ENCODE results near the gene MTA2.
"Not testable (repeated sequence)": the region's sequence is repeated elsewhere in the genome, so short reads cannot be mapped to it uniquely, and the experiment has no call there.

The MTA2 gene

DNA sequence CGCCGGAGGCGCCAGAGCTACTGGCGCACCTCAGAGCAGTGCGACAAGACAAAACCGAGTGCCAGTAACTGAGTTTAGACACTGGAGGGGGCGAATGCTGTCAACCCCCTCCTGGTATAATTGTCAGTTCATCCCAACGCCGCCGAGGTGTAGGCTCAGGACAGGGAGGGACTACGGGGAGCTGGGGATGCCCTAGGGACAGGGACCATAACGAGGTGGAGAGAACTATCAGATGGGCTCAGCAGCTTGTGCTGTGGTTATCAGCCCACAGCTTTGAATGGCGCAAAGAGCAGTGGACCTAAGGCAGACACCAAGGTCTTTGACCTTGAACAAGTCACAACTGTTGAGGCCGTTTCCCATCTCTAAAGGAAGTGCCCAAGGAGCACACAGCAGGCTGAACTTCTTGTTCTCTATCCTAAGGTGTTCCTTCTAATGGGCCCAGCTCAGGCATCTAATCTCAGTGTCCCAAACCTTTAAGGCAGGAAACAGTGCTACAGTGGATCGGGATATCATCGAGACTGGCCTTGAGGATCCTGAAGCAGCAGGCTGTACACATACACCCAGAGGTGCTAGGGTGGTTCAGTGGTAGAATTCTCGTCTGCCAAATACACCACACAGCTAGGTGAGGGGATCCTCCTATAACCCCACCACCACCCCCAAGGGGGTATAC lies 9.4 kb downstream of the MTA2 start:
- no peak for DNase-seq

DNA sequence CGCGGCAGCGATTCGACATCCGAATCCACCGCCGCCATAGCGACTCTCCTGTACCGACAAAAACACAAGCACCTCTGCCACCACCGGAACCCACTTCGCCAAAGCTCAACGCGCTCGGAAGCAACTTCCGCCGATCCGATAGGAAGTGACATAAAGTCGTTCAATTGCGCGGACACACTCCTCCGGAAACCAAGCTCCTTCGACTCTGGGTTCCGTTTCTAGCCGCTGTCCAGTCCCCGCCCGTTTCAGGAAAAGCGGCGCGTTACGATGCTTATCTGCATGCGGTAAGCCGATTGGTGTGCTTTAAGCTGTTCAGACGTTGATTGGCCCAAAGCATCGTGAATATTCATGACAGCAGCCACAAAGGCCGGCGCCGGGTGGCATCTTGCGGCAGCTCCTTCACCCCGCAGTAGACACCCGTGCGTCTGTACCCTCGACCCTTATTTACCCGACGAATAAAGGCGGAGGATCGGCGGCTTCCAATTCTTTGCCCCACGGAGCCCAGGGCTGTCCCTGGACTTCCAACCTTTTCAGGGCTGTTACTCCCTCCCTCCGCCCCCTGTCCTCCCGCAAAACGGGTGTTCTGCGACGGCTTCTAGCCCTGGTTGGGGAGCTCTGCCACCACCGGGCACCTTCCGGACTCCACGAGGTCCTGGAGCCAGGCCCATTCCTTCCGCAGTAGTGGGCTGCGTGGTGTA lies 10.1 kb downstream of the MTA2 start, which contains the start of gene TUT1:
TSS of gene TUT1 (minus strand) at position 76 of the 698 bp plus-strand sequence. CDS start at position 38, 38 bp downstream.
- peak; percentile 98 for DNase-seq

DNA sequence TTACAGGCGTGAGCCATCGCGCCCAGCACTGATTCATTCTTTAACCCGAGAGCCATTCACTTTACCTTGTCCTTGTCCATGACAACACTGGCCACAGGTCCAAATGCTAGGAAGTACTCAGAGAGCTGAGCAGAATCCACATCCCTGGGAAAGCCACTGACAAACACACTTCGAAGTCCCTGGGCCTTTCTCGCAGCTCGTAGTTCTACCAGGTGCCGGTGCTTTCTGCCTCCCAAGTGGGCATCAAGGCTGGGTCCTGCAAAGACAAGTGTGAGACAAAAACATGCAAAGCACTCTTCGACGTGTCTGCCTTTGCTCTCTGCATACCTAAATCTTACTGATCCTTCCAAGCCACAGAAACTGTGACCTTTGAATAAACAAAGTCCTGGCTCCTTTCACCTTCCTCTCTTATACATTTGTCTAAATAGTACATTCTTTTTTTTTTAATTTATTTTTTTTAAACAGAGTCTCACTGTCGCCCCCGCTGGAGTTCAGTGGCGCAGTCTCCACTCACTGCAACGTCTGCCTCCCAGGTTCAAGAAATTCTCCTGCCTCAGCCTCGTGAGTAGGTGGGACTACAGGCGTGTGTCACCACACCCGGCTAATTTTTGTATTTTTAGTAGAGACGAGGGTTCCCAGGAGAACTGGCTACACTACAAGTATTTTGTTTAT lies 12.6 kb downstream of the MTA2 start:
- no peak for DNase-seq

- not testable (repeated sequence) for DNase-seq
Measured at GRCh38 chr11:62585356-62585755, 16.3 kb downstream of the MTA2 start.

GRCh38 chr11:62581735-62582134 lies 19.9 kb downstream of the MTA2 start:
- DNase-seq, result not testable (repeated sequence)

DNA sequence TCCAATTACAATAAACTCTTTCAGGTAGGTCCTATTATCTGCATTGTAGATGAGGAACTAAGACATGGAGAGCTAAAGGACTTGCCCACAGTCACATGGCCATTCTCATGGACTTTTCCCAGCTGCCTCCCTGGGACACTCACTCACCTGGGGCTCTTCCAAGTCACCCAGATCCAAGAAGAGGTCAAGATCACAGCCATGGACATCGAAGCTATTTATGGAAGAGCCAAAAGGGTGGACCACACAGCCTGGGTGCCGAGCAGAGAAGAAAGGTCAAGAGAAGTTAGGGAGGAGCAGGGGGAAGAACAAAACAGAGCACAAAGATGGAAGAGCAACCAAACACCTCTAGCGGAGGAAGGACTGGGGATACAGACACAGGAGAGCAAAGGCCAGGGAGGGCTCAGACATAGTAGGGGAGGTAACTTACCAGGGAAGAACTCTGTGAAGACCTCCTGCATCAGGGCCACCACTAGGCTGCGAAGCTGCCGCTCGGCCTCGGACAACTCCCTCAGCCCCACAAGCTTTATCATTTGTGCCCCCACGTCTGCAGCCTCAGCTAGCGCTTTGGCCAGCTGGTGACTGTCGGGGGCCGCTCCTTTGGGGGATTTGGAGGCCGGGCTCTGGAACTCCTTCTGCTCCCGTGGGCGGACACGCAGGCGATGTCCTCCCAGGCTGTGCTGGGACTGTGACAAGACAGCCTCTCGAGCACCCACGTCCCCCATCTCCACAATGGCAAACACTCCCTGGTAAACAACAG lies 20.5 kb downstream of the MTA2 start:
- DNase-seq, result no peak

- no peak for DNase-seq
Measured at GRCh38 chr11:62579252-62579651, 22.4 kb downstream of the MTA2 start.

DNA sequence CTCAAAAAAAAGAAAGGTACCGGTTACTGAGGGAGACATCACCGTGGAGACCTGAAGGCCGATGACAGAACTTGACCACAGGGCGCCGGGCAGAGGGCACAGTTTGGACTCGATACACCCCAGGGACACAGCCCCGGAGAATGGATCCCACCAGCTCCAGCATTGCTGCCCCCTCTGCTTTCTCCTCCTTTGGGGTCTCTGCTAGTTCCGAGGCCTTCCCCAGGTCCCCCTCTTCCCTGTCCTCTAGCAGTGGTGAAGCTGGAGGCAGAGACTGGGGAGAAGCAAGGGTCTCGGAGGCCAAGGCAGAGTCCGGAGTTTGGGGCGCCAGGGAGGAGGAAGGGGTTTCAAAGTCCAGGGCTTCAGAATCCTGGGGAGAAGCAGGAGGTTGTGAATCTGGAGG lies 23.1 kb downstream of the MTA2 start:
- no peak for DNase-seq

GRCh38 chr11:62577046-62577714 lies 24.5 kb downstream of the MTA2 start:
- DNase-seq, result no peak

GRCh38 chr11:62575837-62576236 lies 25.8 kb downstream of the MTA2 start:
- no peak for DNase-seq

- no peak for DNase-seq
Measured at GRCh38 chr11:62575156-62575555, 26.5 kb downstream of the MTA2 start.

GRCh38 chr11:62574363-62575071 lies 27.1 kb downstream of the MTA2 start:
- no peak for DNase-seq

GRCh38 chr11:62573592-62574362 lies 27.9 kb downstream of the MTA2 start, which contains the start of gene EEF1G:
EEF1G (minus strand) TSS chr11:62573891; CDS start chr11:62573842, 49 bp downstream.
- DNase-seq, result peak; percentile 100

- peak; percentile 34 for DNase-seq
Measured at GRCh38 chr11:62573006-62573591, 28.6 kb downstream of the MTA2 start.

DNA sequence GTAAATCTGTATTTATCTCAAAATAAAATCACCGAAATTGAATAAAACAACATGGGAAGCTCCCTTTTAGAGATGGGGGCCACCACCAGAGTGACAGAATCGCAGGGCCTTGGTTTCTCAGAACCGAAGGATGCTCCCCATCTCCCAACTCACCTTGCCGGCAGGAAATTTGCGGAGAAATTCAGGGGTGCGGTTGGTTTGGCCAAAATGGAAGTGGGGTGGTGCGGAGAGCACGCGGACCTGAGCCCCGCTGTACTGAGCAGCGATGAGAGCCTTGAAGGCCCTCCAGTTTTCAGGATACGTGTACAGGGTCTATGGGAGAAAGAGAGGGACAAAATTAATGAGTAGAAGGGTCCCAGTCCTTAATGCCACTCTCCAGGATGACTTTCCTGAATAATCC lies 29.2 kb downstream of the MTA2 start:
- DNase-seq, result no peak

DNA sequence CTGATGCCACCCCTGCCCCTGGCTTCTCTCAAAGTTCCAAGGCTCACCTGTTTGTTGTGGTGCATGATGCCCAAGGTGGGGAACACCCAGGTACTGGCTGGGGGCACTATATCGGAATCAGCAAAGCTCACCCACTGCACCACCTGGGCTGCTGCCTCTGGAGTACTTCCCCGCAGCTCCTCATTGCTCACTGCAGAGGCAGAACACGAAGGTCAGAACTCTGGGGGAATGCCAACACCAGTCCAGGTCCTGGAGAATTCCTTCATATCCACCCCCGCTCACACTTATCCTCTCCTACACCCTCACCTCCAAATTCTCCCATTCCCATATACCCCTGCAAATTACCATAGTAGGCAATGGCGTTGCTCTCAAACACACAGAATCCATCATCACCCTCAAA lies 30.2 kb downstream of the MTA2 start:
- DNase-seq, result not testable (repeated sequence)

DNA sequence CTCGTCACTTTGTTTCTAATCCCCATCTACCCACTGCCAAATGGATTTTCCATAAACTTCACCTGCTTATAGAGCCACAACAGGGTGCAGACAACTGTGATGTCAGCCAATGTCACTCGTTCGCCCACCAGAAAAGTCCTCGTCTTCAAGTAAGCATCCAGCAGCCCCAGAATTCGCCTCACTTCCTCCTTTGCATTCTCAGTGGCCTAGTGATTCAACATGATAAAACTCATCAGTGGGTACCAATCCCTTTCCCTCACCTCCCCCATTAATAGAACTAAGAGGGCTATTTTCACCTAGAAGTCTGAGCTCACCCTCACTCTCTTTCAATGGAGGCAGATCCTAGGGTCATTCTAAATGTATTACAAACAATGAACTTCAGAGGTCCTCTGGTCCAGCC lies 30.8 kb downstream of the MTA2 start:
- not testable (repeated sequence) for DNase-seq

- no peak for DNase-seq
Measured at GRCh38 chr11:62569611-62570010, 32.1 kb downstream of the MTA2 start.

GRCh38 chr11:62567018-62567633 lies 34.5 kb downstream of the MTA2 start:
- DNase-seq, result no peak

DNA sequence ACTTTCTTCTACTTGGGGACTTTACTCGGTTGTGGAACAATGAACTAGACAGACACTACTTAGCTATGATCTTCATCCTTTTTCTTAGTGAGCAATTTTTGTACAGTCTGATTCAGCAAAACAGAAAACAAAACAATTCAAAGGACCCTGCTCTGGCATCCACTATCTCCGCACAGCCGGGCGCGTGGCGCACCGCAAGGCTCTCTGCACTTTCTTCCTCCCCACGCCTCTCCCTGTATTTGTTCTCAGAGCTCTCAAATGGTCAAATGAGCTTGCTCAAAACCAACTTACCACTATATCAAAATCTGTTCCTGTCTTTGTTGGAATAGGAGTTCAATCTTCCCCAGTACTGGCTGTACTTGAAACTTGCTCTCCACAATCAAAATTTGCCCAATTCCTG lies 35.4 kb downstream of the MTA2 start:
- DNase-seq, result no peak

Data from CD4-positive, alpha-beta T cell treated with Interleukin-15 for 1 hour (primary cell).